Lower leg skin (tissue), 3 donors: Measurements from ENCODE around the gene LSM3.

ENCODE experiments used
- POLR2A ChIP-seq, 2 donors: fragments of 450-650 bp; IDR thresholded peaks; one replicate each; pipeline ENCODE4 v1.6.1; 2016 to 2017; ENCODE audit warnings: antibody characterized with exemption in 2 of 2, mild to moderate bottlenecking in 1 of 2, moderate library complexity in 1 of 2
- TF ChIP-seq, protein P1 (sequence below), 3 donors: fragments of 450-650 bp; IDR thresholded peaks; one replicate each; pipeline ENCODE4 v1.5.1; 2016; ENCODE audit warnings: antibody characterized with exemption in 3 of 3, mild to moderate bottlenecking in 3 of 3, moderate library complexity in 2 of 3

DNA sequence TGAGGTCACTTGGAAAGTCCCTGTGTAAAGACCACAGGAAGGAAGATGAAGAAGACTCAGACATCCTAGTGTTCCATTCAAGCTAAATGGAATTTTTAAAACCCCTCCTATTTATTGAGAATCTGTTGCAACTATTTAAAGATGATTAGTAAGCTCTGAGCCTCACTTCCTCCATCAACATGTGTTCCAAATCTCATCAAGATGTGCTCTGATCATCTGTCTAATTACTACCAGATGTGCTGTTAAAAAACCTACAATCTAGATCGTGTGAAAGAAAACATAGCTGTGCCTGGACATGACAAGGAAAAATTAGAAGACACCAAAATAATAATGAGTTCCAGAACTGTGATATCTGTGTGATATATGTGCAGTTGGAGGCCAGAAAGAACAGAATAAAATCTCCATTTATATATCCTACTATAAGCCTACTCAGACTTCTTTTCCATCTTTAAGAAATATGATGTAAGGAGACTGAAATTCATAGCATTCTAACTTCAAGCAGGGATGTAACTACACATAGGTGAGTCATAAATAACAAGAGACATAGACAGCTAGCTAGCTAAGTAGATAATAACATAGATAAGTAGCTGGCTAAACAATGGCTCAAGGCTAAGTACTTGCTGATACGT lies 8.0 kb upstream of the LSM3 start:
- TF ChIP-seq, protein P1, sequence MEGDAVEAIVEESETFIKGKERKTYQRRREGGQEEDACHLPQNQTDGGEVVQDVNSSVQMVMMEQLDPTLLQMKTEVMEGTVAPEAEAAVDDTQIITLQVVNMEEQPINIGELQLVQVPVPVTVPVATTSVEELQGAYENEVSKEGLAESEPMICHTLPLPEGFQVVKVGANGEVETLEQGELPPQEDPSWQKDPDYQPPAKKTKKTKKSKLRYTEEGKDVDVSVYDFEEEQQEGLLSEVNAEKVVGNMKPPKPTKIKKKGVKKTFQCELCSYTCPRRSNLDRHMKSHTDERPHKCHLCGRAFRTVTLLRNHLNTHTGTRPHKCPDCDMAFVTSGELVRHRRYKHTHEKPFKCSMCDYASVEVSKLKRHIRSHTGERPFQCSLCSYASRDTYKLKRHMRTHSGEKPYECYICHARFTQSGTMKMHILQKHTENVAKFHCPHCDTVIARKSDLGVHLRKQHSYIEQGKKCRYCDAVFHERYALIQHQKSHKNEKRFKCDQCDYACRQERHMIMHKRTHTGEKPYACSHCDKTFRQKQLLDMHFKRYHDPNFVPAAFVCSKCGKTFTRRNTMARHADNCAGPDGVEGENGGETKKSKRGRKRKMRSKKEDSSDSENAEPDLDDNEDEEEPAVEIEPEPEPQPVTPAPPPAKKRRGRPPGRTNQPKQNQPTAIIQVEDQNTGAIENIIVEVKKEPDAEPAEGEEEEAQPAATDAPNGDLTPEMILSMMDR (IDR thresholded peaks at IDR 0.05) = no peak
- no peak for TF ChIP-seq POLR2A (IDR thresholded peaks at IDR 0.05)
